Panc1 (cell line): ENCODE measurements around the gene DNM3.

ENCODE experiments used
- CTCF ChIP-seq: fragments of 450-650 bp; IDR thresholded peaks from 2 replicates; pipeline ENCODE4 v1.5.1; 2017; ENCODE audit warnings: mild to moderate bottlenecking
- POLR2AphosphoS5 ChIP-seq: IDR thresholded peaks from 2 replicates; pipeline ENCODE4 v1.6.1; 2012; ENCODE audit warnings: mild to moderate bottlenecking, low read depth, low read length, moderate library complexity
- REST ChIP-seq, 2 experiments: IDR thresholded peaks; 2 replicates each; pipeline ENCODE4 v1.6.1; 2011 to 2012; ENCODE audit warnings: low read depth in 2 of 2, control low read depth in 1 of 2, low read length in 1 of 2, mild to moderate bottlenecking in 1 of 2, moderate library complexity in 1 of 2; ENCODE audit not compliant: insufficient read depth in 1 of 2

- TF ChIP-seq CTCF (no peak), REST (IDR thresholded peaks at IDR 0.05; ENCODE audit: insufficient read depth in 1 of 2, low read depth in 2 of 2, low read length in 1 of 2) (no peak), POLR2AphosphoS5 (no peak)
Observed at GRCh38 chr1:172004671-172005070, 163.4 kb downstream of the DNM3 start.
